Measurements from ENCODE around the gene RAMP3.

DNA sequence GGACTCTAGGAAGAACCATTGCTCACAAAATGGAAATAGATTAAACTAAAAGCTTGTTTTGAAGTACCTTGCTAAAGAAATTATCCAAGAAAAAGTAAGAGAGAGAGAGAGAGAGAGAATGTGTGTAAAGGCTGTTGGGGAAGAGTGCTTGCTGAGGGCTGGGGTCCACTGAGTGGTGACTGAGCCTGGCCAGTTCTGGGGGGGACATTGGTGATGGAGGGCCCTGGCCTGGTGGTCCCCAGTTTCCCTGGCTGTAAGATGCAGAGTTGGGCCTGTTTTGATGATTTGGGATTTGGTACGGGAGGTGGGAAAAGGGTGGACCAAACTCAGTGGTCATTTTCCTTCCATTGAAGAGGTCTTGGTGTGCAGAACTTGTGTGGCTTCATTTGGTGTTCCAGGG, 880 bp downstream of the RAMP3 start:
- TF ChIP-seq POLR2A (IDR thresholded peaks at IDR 0.05): no peak
- TF ChIP-seq EP300 (IDR thresholded peaks at IDR 0.05): no peak
- no peak for TF ChIP-seq POLR2AphosphoS5 (IDR thresholded peaks at IDR 0.05)
- TF ChIP-seq, protein P1, sequence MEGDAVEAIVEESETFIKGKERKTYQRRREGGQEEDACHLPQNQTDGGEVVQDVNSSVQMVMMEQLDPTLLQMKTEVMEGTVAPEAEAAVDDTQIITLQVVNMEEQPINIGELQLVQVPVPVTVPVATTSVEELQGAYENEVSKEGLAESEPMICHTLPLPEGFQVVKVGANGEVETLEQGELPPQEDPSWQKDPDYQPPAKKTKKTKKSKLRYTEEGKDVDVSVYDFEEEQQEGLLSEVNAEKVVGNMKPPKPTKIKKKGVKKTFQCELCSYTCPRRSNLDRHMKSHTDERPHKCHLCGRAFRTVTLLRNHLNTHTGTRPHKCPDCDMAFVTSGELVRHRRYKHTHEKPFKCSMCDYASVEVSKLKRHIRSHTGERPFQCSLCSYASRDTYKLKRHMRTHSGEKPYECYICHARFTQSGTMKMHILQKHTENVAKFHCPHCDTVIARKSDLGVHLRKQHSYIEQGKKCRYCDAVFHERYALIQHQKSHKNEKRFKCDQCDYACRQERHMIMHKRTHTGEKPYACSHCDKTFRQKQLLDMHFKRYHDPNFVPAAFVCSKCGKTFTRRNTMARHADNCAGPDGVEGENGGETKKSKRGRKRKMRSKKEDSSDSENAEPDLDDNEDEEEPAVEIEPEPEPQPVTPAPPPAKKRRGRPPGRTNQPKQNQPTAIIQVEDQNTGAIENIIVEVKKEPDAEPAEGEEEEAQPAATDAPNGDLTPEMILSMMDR (IDR thresholded peaks at IDR 0.05): no peak

Measured in gastroesophageal sphincter (tissue), 3 donors.